DMS 273 (cell line): ENCODE data around the gene TCF7.
A peak's percentile ranks its signal among the peaks of the same experiment; 100 is the strongest.

Experiments used
- DNase-seq: peaks from one replicate; lab custom pipeline; 2025; ENCODE audit not compliant: unreplicated experiment; lab: John Stamatoyannopoulos, UW

TCF7 gene

GRCh38 chr5:134112726-134113362, 1.6 kb upstream of the TCF7 start:
- DNase-seq: no peak

- no peak for DNase-seq
These were observed 1.1 kb upstream of the TCF7 start for GRCh38 chr5:134113363-134113889.

- peak; percentile 54 for DNase-seq
These were observed 665 bp downstream of the TCF7 start for GRCh38 chr5:134114886-134115805.

- DNase-seq: no peak
These were observed 1.3 kb downstream of the TCF7 start for GRCh38 chr5:134115806-134116175.

- no peak for DNase-seq
These were observed 1.8 kb downstream of the TCF7 start for GRCh38 chr5:134116286-134116685.

GRCh38 chr5:134116789-134117761, 2.6 kb downstream of the TCF7 start:
- no peak for DNase-seq

GRCh38 chr5:134118212-134118835, 3.8 kb downstream of the TCF7 start:
- no peak for DNase-seq

- no peak for DNase-seq
These were observed 5.2 kb downstream of the TCF7 start for GRCh38 chr5:134119720-134120119.

GRCh38 chr5:134120386-134121138, 6.1 kb downstream of the TCF7 start:
- no peak for DNase-seq

GRCh38 chr5:134122530-134122929, 8.0 kb downstream of the TCF7 start:
- DNase-seq: no peak

GRCh38 chr5:134123360-134123759, 8.9 kb downstream of the TCF7 start:
- DNase-seq: no peak

GRCh38 chr5:134124289-134125038, 10.0 kb downstream of the TCF7 start:
- peak; percentile 55 for DNase-seq

GRCh38 chr5:134125039-134126015, 10.8 kb downstream of the TCF7 start:
- peak; percentile 74 for DNase-seq

- DNase-seq: no peak
These were observed 12.9 kb downstream of the TCF7 start for GRCh38 chr5:134127376-134127861.

GRCh38 chr5:134127988-134128647, 13.6 kb downstream of the TCF7 start:
- DNase-seq: no peak

- DNase-seq: no peak
These were observed 14.1 kb downstream of the TCF7 start for GRCh38 chr5:134128648-134128995.
